Activated T-helper 1 cell treated with anti-CD3 and anti-CD28 coated beads, Interleukin-12 subunit alpha, Interleukin-12 subunit beta, Interleukin-2, Interleukin-4 antibody, amounts not matched to agents 30 ng/mL and 10 ng/mL and 1 ng/mL, durations not matched to agents 14 hours and 24 hours and 36 hours (primary cell): ENCODE results near the gene CDK5RAP2. TPM values are rescaled to one million over a fixed set of nuclear protein-coding genes. Genes with fewer than 3 reads are reported as not detected.
"Not testable (repeated sequence)": the region's sequence is repeated elsewhere in the genome, so short reads cannot be mapped to it uniquely, and the experiment has no call there.

ENCODE experiments used
- DNase-seq: peaks from one replicate; pipeline ENCODE4 v3.0.0; 2021; ENCODE audit warnings: low spot score
- H3K27ac Mint-ChIP-seq: one replicate; pipeline ENCODE4 v1.8.0; 2021; ENCODE audit warnings: mild to moderate bottlenecking, mixed read lengths
- H3K27me3 Mint-ChIP-seq: one replicate; pipeline ENCODE4 v1.8.0; 2022; ENCODE audit warnings: mild to moderate bottlenecking, moderate library complexity, mixed read lengths; ENCODE audit not compliant: insufficient read depth
- H3K36me3 Mint-ChIP-seq: one replicate; pipeline ENCODE4 v1.8.0; 2021; ENCODE audit warnings: low read depth, mixed read lengths
- H3K4me1 Mint-ChIP-seq: one replicate; pipeline ENCODE4 v1.8.0; 2021; ENCODE audit warnings: low read depth, mixed read lengths
- H3K4me3 Mint-ChIP-seq: one replicate; pipeline ENCODE4 v1.8.0; 2021; ENCODE audit warnings: mild to moderate bottlenecking, moderate library complexity, mixed read lengths
- H3K9me3 Mint-ChIP-seq: one replicate; pipeline ENCODE4 v1.8.0; 2021; ENCODE audit warnings: mixed read lengths
- intact Hi-C: fragments of 100-400 bp; cut with micrococcal nuclease; formaldehyde crosslinking; loops from one replicate; pipeline ENCODE4 v1.15.1; 2024
- total RNA-seq: library from RNA; stranded (reverse); gene quantifications from 2 replicates; pipeline ENCODE4 v1.2.3, GENCODE V29; 2022

CDK5RAP2 gene
- total RNA-seq, 1 donor from 2014 or later, result 60.3 TPM

- intact Hi-C loops, H3K9me3 Mint-ChIP-seq, H3K4me3 Mint-ChIP-seq, H3K27ac Mint-ChIP-seq, H3K4me1 Mint-ChIP-seq, DNase-seq, H3K27me3 Mint-ChIP-seq: not testable (repeated sequence)
- peaks cover 57% of the 10 kb centered on the region for H3K36me3 Mint-ChIP-seq
Observed at GRCh38 chr9:120515481-120515880, 64.5 kb downstream of the CDK5RAP2 start.

- Mint-ChIP-seq H3K4me3 (no peak overlapping the region), H3K27ac (no peak overlapping the region), H3K4me1 (no peaks in the 10 kb centered on the region), H3K36me3 (peaks cover 55% of the 10 kb centered on the region), H3K27me3 (no peaks in the 10 kb centered on the region), H3K9me3 (no peaks in the 10 kb centered on the region)
- no peak for DNase-seq
- intact Hi-C loops, result no loop called here
Observed at GRCh38 chr9:120514405-120514804, 65.6 kb downstream of the CDK5RAP2 start.

DNA sequence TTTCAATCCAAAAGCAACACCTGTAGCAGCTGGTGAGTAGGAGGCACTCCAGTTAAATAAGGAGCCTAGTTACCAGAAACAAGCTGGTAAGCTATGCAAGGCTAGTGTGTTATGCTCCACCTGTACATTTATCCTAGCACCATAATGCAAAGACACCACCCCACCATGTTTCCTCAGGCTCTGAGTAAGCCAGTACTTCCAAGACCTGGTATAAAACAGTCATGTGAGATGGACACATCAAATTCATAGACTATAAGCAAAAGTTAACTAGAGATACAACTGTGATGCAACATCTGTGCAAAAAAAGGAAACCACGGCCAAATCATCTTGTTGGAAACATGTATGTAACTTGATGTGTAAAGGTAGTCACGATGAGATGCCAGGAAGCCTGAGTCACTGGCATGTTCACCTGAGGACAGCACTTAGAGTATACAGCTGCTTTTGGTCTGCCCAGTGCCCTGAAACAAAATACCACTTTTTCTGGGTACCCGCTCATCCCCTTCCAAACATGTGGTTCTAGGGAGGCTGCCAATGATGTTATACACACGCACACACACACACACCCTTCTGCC lies 66.1 kb downstream of the CDK5RAP2 start:
- Mint-ChIP-seq H3K27me3 (no peaks in the 10 kb centered on the region), H3K36me3 (peaks cover 57% of the 10 kb centered on the region)

DNA sequence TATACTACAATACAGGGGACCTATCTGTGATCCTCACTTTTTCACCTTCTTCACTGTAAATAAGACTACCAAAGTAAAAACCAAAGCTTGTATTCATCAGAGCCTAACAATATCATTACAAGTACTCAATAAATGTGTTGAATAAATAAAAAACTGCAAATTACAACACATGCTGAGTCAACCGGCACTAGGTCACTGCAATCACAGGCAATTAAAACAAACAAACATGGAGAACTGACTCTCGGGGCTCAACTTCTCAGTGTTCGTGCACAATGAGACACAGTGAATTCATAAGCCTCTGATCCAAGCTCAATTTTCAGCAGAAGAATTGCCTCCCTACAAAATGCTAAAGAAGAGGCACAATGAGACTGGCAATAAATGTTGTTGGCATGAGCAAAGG lies 69.2 kb downstream of the CDK5RAP2 start:
- DNase-seq, result no peak
- Mint-ChIP-seq H3K27ac (no peak overlapping the region), H3K4me3 (no peak overlapping the region), H3K27me3 (no peaks in the 10 kb centered on the region), H3K9me3 (peaks cover 4% of the 10 kb centered on the region), H3K4me1 (peaks cover 6% of the 10 kb centered on the region), H3K36me3 (peaks cover 56% of the 10 kb centered on the region)
- intact Hi-C loops, result no loop called here

More for the DNA sequence above, 66.1 kb downstream of the CDK5RAP2 start:
- Mint-ChIP-seq H3K4me3 (no peak overlapping the region), H3K9me3 (no peaks in the 10 kb centered on the region), H3K27ac (no peak overlapping the region), H3K4me1 (no peaks in the 10 kb centered on the region)
- intact Hi-C loops, result no loop called here
- DNase-seq, result no peak

- no peak for DNase-seq
- Mint-ChIP-seq H3K36me3 (peaks cover 54% of the 10 kb centered on the region), H3K9me3 (peaks cover 4% of the 10 kb centered on the region), H3K4me3 (no peak overlapping the region), H3K27me3 (no peaks in the 10 kb centered on the region), H3K4me1 (peaks cover 14% of the 10 kb centered on the region), H3K27ac (no peak overlapping the region)
- intact Hi-C loops, result no loop called here
Observed at GRCh38 chr9:120507936-120508510, 71.9 kb downstream of the CDK5RAP2 start.

DNA sequence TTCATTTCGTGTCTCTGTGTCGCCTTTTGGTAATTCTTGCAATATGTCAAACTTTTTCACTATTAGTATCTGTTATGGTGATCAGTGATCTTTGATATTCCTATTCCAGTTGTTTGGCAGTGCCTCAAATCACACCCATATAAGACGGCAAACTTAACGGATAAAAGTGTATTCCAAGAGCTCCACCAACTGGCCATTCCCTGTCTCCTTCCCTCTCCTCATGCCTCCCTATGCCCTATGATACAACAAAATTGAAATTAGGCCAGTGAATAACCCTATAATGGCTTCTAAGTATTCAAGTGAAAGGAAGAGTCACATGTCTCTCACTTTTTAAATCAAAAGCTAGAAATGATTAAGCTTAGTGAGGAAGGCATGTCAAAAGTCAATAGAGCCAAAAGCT lies 74.8 kb downstream of the CDK5RAP2 start:
- H3K4me1 Mint-ChIP-seq, result peaks cover 14% of the 10 kb centered on the region
- no peaks in the 10 kb centered on the region for H3K27me3 Mint-ChIP-seq
- intact Hi-C loops, result no loop called here
- no peak for DNase-seq
- peaks cover 46% of the 10 kb centered on the region for H3K36me3 Mint-ChIP-seq
- H3K4me3 Mint-ChIP-seq, result no peak overlapping the region
- no peak overlapping the region for H3K27ac Mint-ChIP-seq
- peaks cover 4% of the 10 kb centered on the region for H3K9me3 Mint-ChIP-seq

- H3K4me3 Mint-ChIP-seq, result no peak overlapping the region
- H3K27me3 Mint-ChIP-seq, result no peaks in the 10 kb centered on the region
- H3K36me3 Mint-ChIP-seq, result peaks cover 45% of the 10 kb centered on the region
- peaks cover 7% of the 10 kb centered on the region for H3K4me1 Mint-ChIP-seq
- intact Hi-C loops, result no loop called here
- peaks cover 11% of the 10 kb centered on the region for H3K9me3 Mint-ChIP-seq
- no peak overlapping the region for H3K27ac Mint-ChIP-seq
- DNase-seq, result no peak
Observed at GRCh38 chr9:120500733-120501132, 79.2 kb downstream of the CDK5RAP2 start.

GRCh38 chr9:120497865-120498264 lies 82.1 kb downstream of the CDK5RAP2 start:
- H3K4me3 Mint-ChIP-seq, H3K4me1 Mint-ChIP-seq, DNase-seq, intact Hi-C loops, H3K27me3 Mint-ChIP-seq, H3K27ac Mint-ChIP-seq: not testable (repeated sequence)
- Mint-ChIP-seq H3K9me3 (peaks cover 11% of the 10 kb centered on the region), H3K36me3 (peaks cover 41% of the 10 kb centered on the region)

DNA sequence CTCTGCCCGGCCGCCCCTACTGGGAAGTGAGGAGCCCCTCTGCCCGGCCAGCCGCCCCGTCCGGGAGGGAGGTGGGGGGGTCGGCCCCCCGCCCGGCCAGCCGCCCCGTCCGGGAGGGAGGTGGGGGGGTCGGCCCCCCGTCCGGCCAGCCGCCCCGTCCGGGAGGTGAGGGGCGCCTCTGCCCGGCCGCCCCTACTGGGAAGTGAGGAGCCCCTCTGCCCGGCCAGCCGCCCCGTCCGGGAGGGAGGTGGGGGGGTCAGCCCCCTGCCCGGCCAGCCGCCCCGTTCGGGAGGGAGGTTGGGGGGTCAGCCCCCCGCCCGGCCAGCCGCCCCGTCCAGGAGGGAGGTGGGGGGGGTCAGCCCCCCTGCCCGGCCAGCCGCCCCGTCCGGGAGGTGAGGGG lies 83.5 kb downstream of the CDK5RAP2 start:
- H3K27me3 Mint-ChIP-seq, H3K27ac Mint-ChIP-seq, H3K4me1 Mint-ChIP-seq, DNase-seq, intact Hi-C loops, H3K4me3 Mint-ChIP-seq: not testable (repeated sequence)
- Mint-ChIP-seq H3K36me3 (peaks cover 30% of the 10 kb centered on the region), H3K9me3 (peaks cover 11% of the 10 kb centered on the region)

DNA sequence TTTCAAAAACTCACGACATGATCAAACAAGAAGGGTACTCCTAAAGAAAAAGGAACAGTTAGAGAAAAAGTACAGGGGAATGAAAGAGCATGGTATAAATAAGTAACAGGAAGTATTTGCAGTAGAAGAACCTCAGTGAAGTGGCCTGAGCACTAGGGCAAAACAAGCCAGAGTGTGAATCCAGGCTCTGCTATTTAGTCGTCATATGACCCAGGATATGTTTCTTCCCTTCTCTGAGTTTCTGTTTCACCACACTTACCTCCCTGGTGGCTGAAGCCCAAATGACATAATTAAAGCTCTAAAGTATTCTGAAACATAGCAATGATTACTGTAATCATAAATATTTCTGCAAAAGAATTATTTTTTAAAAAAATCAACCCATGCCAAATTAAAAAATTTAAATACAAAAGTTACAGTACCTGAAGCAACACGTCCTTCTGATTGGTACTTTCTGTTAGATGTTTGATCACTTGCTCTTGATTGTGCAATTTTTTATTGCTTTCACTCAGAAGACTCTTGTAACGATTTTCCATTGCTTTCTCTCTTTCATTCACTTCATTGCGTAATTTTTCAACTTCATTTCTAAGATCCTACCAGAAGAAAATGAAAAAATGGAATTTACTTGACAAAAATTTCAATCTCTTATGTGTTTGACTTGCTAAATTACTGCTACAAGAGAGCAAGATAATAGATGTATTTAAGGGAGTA lies 88.9 kb downstream of the CDK5RAP2 start:
- H3K9me3 Mint-ChIP-seq, result no peaks in the 10 kb centered on the region
- no peak for DNase-seq
- H3K27me3 Mint-ChIP-seq, result no peaks in the 10 kb centered on the region
- H3K4me3 Mint-ChIP-seq, result no peak overlapping the region
- peaks cover 40% of the 10 kb centered on the region for H3K36me3 Mint-ChIP-seq
- H3K4me1 Mint-ChIP-seq, result peaks cover 12% of the 10 kb centered on the region
- peak overlapping the region; percentile 72 for H3K27ac Mint-ChIP-seq
- intact Hi-C loops, result no loop called here

DNA sequence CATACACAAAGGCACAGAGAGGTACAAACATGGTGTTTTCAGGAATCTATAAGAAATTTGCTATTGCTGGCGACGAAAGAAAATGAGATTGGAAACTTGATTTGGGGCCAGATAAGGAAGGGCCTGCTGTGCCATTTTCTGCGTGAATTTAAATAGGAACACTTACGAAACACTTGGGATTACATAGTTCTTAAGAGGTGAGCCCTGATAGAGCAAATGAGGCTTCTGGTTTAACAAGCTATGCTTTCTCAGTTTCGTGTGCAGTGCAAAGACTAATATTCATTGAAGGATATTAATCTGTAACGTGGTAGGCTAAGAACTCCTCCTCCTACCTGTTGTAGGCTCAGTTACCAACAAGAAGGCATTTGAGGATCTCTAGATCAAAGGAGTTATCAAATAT lies 93.1 kb downstream of the CDK5RAP2 start:
- Mint-ChIP-seq H3K9me3 (no peaks in the 10 kb centered on the region), H3K27me3 (no peaks in the 10 kb centered on the region), H3K4me3 (no peak overlapping the region), H3K4me1 (peaks cover 12% of the 10 kb centered on the region), H3K36me3 (peaks cover 40% of the 10 kb centered on the region), H3K27ac (no peak overlapping the region)
- DNase-seq, result no peak
- intact Hi-C loops, result no loop called here

DNA sequence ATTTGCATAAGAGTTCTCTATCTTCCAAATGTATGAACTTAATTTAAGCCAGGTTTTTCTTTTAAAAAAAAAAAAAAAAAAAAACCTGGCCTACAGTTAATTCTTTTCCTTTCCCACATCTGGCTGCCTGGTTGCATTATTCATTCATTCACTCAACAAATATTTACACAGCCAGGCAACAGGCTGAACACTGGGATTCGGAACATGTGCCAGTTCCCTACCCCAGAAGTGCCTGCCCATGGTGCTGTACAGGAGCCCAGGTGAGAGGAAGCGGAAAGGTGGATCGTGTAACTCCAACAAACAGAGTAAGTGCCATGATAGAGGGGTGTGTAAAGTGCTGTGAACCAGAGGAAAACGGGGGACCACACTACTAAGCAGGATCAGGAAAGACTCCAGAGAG lies 93.6 kb downstream of the CDK5RAP2 start:
- no peaks in the 10 kb centered on the region for H3K27me3 Mint-ChIP-seq
- no peak overlapping the region for H3K27ac Mint-ChIP-seq
- H3K4me1 Mint-ChIP-seq, result peaks cover 9% of the 10 kb centered on the region
- no peaks in the 10 kb centered on the region for H3K9me3 Mint-ChIP-seq
- intact Hi-C loops, result no loop called here
- no peak overlapping the region for H3K4me3 Mint-ChIP-seq
- H3K36me3 Mint-ChIP-seq, result peaks cover 40% of the 10 kb centered on the region
- no peak for DNase-seq

DNA sequence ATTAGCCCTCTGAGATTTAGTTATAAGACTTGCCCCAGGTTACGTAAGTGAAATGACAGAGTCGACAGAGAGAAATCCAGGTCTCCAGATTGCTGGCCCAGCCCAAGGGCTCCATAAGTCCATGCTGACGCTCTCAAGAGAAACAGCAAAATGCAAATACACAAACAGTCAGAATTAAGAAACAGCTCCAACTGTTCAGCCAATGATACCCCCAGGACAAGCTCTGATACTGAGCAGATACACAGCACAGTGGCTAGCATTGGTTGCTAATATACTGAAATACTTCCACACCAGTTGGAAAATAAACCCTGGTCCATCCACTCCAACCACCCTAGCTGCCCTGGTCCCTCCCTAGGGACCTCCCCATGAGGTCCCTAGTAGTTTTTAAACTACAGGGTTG lies 94.2 kb downstream of the CDK5RAP2 start:
- Mint-ChIP-seq H3K4me1 (peaks cover 3% of the 10 kb centered on the region), H3K4me3 (no peak overlapping the region), H3K27me3 (no peaks in the 10 kb centered on the region), H3K36me3 (peaks cover 40% of the 10 kb centered on the region), H3K27ac (no peak overlapping the region), H3K9me3 (no peaks in the 10 kb centered on the region)
- intact Hi-C loops, result no loop called here
- DNase-seq, result no peak
